Skin of body (tissue), 2 donors: ENCODE results near the gene HSDL1. TPM values are rescaled to one million over a fixed set of nuclear protein-coding genes. Genes with fewer than 3 reads are reported as not detected.

Experiments
- DNase-seq: peaks from one replicate; lab custom pipeline; 2025; lab: John Stamatoyannopoulos, UW
- total RNA-seq: library from RNA; depleted of rRNA; stranded (reverse); fragments of >200 nt; gene quantifications from one replicate; pipeline ENCODE4 v1.2.3, GENCODE V29; 2014

The HSDL1 gene
- total RNA-seq, result 22.1 TPM

GRCh38 chr16:84144859-84145639 is at the start of gene HSDL1, which contains the start of gene DNAAF1:
Gene HSDL1, minus strand, starts transcription at chr16:84145177. Its CDS starts 13,856 bp downstream, at chr16:84131321.
Gene DNAAF1, plus strand, starts transcription at chr16:84145308. Its CDS starts 133 bp downstream, at chr16:84145441.
- DNase-seq, result peak; percentile 83

- DNase-seq, result no peak
Observed at GRCh38 chr16:84194018-84194417, 49.0 kb upstream of the HSDL1 start.

DNA sequence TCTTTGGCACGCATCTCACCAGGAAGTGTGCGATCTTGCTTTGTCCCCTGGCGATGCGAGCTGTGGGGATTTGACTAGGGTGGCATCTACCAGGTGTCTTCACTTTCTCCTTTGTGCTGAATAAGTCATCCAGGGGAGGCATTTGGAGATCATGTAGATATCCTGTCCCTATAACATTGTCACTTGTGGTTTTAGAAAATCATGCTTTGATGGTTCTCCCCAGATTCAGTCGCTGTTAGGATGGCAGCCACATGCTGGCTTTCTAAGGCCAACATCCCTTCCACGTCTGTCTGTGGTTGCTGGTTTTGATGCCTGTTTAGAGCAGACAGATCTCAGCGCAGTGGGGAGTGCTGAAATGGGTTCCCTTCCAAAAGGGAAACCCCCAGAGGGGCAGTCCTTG is 48.5 kb upstream of the HSDL1 start:
- DNase-seq, result no peak

DNA sequence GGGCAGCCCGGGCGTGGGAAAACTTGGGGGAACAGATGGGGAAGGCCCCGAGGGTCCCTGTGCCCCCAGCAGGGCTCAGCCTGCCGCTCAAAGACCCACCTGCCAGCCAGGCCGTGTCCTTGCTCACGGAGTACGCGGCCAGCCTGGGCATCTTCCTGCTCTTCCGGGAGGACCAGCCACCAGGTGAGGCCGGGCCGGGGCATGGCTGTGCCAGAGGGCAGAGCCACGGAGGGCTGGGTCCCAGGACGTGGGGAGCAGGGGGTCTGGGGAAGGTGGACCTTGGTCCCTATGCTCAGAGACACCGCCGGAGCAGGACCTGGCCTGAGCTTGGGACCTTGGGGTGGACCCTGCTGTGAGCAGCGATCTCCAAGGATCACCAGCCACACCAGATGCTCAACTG is 46.5 kb upstream of the HSDL1 start:
- no peak for DNase-seq

DNA sequence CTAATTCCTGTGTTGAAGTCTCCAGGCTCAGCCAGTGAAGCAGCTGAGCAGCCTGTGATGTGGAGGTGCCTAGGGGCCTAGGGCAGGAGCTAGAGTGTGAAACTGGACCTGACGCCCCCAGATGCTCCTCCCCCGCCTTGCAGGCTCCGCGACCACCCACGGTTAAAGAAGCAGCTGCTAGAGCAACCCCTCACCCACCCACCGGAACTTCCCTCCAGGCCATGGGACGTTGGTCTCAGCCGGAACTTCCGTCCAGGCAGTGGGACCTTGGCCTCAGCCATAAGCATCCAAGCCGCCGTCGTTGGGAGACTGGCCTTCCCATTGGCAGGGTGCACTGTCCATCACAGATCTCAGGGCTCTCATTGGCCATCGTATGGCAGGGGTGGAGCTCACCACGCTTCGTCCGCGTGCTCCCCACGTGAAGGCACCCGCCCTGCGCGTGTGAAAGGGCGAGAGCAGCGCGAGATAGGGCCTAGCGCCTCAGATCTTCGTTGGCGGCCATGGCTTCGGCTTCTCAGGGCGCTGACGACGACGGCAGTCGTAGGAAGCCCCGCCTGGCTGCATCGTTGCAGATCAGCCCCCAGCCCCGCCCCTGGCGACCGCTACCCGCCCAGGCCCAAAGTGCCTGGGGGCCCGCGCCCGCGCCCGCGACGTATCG is 45.9 kb upstream of the HSDL1 start, which contains the start of gene ADAD2:
Gene ADAD2 (plus strand): TSS at position 427 of the 658 bp plus-strand sequence. CDS start 74 bp downstream, at position 501.
- DNase-seq, result no peak

- peak; percentile 88 for DNase-seq
Observed at GRCh38 chr16:84186685-84187437, 41.9 kb upstream of the HSDL1 start, which contains the start of gene TAF1C. Gene TAF1C, minus strand, starts transcription at chr16:84187057. Its CDS starts 2,069 bp downstream, at chr16:84184988.

DNA sequence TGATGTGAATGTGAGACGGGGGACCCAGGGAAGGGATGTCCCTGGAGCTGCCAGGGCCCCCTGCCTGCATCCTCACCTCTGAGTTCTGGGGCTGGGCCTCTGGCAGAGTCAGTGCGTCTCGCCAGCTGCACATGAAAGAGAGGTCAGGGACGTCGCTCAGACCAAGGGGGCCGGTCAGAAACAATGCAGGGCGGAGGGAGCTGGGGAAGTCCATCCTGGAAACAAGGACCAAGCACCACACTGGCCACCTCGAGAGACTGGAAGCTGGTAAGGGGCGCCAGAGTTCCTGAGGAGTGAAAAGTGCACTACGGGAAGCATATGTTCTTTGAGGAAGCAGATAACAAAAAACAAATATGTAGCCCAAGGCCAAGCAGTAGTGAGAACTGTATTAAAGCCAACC is 39.8 kb upstream of the HSDL1 start:
- DNase-seq, result peak; percentile 14

DNA sequence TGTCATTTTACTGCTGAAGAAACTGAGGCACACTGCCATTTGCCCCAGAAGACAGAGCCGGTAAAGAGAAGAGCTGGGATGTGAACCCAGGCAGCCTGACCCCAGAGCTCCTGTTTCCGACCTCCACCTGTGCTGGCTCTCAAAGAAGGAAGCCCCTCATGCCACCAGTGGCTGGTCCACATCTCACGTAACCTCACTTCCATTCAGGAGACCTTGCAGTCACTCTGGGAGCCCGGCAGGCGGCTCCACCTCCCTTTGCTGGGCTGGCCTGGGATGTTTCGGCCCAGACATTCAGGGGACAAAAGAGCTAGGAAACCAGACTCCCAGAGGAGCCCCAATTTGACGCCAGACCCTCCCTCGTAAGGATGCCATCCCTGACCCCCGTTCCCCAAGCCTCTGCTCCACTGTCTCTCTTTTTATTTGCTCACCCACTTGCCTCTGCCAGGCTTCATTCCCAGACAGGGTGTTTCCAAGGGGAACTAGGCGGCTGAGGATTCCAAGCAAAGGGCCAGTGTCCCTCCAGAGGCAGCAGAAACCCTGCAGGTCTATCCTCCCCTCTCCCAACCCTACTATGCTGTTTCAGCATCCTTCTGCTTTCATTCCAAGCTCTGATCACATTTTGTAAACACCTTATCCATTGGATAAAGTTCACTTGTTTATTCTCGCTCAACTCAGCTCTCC is 39.1 kb upstream of the HSDL1 start:
- DNase-seq, result no peak

DNA sequence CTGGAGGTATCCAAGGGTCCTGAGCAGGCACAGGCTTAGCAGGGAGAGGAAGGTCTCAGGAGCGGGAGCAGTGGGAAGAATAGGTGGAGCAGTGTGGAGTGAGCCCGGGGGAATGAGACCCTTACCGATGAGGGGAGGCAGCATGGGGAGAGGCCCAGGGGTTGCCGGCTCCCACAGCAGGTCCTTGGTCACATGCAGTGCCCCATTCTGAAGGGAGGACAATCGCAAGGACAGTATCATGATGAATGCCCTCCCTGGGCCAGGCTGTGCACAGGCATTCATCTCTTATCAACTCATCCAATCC is 38.5 kb upstream of the HSDL1 start:
- no peak for DNase-seq

GRCh38 chr16:84182680-84183571 is 37.9 kb upstream of the HSDL1 start:
- no peak for DNase-seq

- no peak for DNase-seq
Observed at GRCh38 chr16:84182104-84182503, 37.1 kb upstream of the HSDL1 start.

- no peak for DNase-seq
Observed at GRCh38 chr16:84181144-84181915, 36.4 kb upstream of the HSDL1 start.

GRCh38 chr16:84180519-84181140 is 35.7 kb upstream of the HSDL1 start:
- DNase-seq, result no peak

DNA sequence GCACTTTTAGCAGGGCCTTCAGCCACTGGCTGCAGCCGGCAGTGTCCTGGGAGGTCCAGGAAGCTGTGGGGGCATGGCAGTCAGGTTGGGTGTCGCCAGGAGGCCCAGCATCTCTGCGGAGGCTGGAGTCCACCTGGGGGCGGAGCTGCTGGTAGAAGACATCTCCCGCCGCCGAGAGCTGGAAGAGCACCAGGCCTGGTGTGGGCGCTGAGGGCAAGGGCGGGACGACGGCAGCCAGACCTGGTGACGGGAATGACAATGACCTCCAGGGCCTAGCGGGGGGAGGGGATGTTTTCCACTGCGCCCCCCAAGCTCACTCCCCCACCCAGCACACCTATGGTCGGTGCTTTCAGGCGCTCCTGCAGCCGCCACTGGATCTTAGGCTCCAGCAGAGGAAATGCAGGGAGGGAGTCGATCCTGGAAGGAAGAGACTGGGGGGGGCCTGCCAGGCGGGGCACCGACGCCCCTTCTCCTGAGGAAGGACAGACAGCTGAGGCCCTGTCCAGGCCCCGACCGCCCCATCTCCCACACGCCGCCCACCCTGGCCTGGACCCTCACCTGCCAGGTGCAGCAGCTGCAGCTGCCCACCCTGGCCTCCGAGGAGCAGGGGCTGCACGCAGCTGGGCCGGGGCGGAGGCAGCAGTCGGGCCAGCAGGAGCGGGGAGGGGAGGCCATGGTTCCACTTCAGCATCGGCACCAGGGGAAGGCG is 34.8 kb upstream of the HSDL1 start:
- DNase-seq, result no peak

DNA sequence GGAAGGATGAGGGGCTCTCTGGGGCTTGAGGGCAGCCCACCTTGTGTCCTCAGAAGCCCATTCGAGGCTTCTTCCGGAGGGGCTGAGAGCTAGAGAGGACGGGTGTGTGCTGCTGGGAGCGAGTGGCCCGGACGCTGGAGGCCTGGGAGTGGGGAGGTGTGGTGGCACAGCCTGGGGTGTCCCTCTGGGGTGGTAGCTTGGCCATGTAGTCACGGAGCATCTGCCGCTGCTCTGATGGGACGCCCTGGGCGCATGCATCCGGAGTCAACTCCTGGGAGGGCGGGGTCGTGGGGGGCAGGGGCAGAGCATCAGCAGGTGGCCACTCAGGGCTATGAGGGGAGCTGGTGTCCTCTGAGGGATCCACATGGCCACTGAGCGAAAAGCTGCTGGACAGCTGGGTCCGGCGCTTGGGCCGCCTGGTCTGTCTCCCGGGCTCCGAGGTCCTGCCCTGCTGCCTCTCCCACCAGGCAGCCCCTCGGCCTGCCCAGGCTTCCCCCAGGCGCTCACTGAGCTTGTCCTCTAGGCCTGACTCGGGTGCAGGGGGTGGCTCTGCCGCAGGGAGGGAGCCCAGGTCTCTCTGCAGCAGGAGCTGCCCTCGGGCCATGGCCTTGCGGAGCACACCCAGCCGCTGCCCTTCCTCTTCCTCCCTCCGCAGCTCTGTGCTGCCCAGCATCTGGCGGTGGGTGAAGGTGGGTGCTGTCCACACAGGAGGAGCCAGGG is 34.1 kb upstream of the HSDL1 start:
- no peak for DNase-seq

GRCh38 chr16:84178146-84178765 is 33.3 kb upstream of the HSDL1 start:
- DNase-seq, result no peak

GRCh38 chr16:84177741-84178073 is 32.7 kb upstream of the HSDL1 start:
- no peak for DNase-seq
